ENCODE data around the gene MPDU1. TPM values are rescaled to one million over a fixed set of nuclear protein-coding genes. Genes with fewer than 3 reads are reported as not detected.
A peak's percentile ranks its signal among the peaks of the same experiment; 100 is the strongest.

MPDU1 gene
- total and polyA plus RNA-seq, 2 of the 13 experiments (the other 11 are each of a cell fraction or from before 2014, with no cell fraction given) = 112 to 167 TPM

GRCh38 chr17:7627250-7628121 lies 43.8 kb downstream of the MPDU1 start, which contains the start of gene SAT2 (continued):
- TF ChIP-seq PLSCR1 (CRISPR knock-in tag; IDR thresholded peaks at IDR 0.05; ENCODE audit: borderline replicate concordance) = no peak
- TF ChIP-seq RBM22 (optimal IDR thresholded peaks at IDR 0.05; ENCODE audit: low read length) = no peak
- TF ChIP-seq ZNF546 (CRISPR knock-in tag; conservative IDR thresholded peaks at IDR 0.05) = no peak
- peak; percentile 51 for TF ChIP-seq DMAP1 (CRISPR knock-in tag; IDR thresholded peaks at IDR 0.05)
- TF ChIP-seq RCOR2 (CRISPR knock-in tag; IDR thresholded peaks at IDR 0.05) = 0 out of 2 replicates have a peak, but pooled peaks have one; percentile 16
- no peak for TF ChIP-seq ZFP62 (CRISPR knock-in tag; IDR thresholded peaks at IDR 0.05)
- peak; percentile 56; the same call in 1 of the 2 replicates for TF ChIP-seq NFAT5 (CRISPR knock-in tag; IDR thresholded peaks at IDR 0.05)
- no peak for TF ChIP-seq ZNF12 (CRISPR knock-in tag; IDR thresholded peaks at IDR 0.05)
- TF ChIP-seq ZBTB7A (CRISPR knock-in tag; IDR thresholded peaks at IDR 0.05) = no peak
- TF ChIP-seq ZNF512B (CRISPR knock-in tag; IDR thresholded peaks at IDR 0.05; ENCODE audit: borderline replicate concordance) = no peak
- no peak for TF ChIP-seq MEIS1 (CRISPR knock-in tag; IDR thresholded peaks at IDR 0.05; ENCODE audit: borderline replicate concordance)
- TF ChIP-seq ZNF503 (CRISPR knock-in tag; IDR thresholded peaks at IDR 0.05) = peak; percentile 30; the same call in 1 of the 2 replicates
- no peak for TF ChIP-seq NR0B2 (CRISPR knock-in tag; IDR thresholded peaks at IDR 0.05)
- no peak for TF ChIP-seq POLR2AphosphoS2 (IDR thresholded peaks at IDR 0.05; ENCODE audit: low read depth, low read length)
- no peak for TF ChIP-seq ZNF781 (CRISPR knock-in tag; IDR thresholded peaks at IDR 0.05; ENCODE audit: borderline replicate concordance, not compliant biosample characterization)

Measured in HepG2 (cell line).